ENCODE data around the gene ST6GALNAC3.

- TF ChIP-seq CTCF (IDR thresholded peaks at IDR 0.05): no peak
- TF ChIP-seq POLR2A (IDR thresholded peaks at IDR 0.05): no peak
These were observed 26.3 kb upstream of the ST6GALNAC3 start for GRCh38 chr1:76048219-76048618.

Data from heart left ventricle (tissue), 13 donors.